SK-N-MC (cell line): ENCODE results near the gene MRPS30.

ENCODE experiments used
- DNase-seq: peaks from one replicate; pipeline ENCODE4 v3.0.0-alpha.2; 2011; ENCODE audit warnings: low read depth, low spot score
- H3K27ac ChIP-seq: fragments of 200-600 bp; sonication (generic); 2 replicates; pipeline ENCODE4 v1.5.1; 2016; ENCODE audit warnings: mixed run types
- H3K36me3 ChIP-seq: fragments of 200-600 bp; sonication (generic); 2 replicates; pipeline ENCODE4 v1.6.1; 2017; ENCODE audit warnings: antibody characterized with exemption, low read length, mixed read lengths; ENCODE audit not compliant: insufficient read depth
- H3K4me3 ChIP-seq: fragments of 200-600 bp; sonication (generic); 2 replicates; pipeline ENCODE4 v1.5.1; 2016
- H3K9ac ChIP-seq: fragments of 200-600 bp; sonication (generic); 2 replicates; pipeline ENCODE4 v1.8.0; 2017; ENCODE audit warnings: mixed run types, mixed read lengths; ENCODE audit not compliant: insufficient read length
- H3K9me3 ChIP-seq: fragments of 200-600 bp; sonication (generic); 2 replicates; pipeline ENCODE4 v1.6.1; 2017; ENCODE audit warnings: low read depth, mild to moderate bottlenecking, antibody characterized with exemption, low read length, moderate library complexity, mixed read lengths
- EZH2 ChIP-seq: fragments of 200-600 bp; sonication (generic); IDR thresholded peaks from one replicate; pipeline ENCODE4 v1.6.1; 2017; ENCODE audit warnings: antibody characterized with exemption
- FOXP2 ChIP-seq: optimal IDR thresholded peaks from 2 replicates; pipeline ENCODE3; 2011; ENCODE audit warnings: mild to moderate bottlenecking, moderate library complexity; ENCODE audit not compliant: insufficient read depth; ENCODE audit errors: extremely low read length, control extremely low read depth
- POLR2AphosphoS5 ChIP-seq: IDR thresholded peaks from 2 replicates; pipeline ENCODE4 v1.6.1; 2012; ENCODE audit warnings: mild to moderate bottlenecking, low read depth, low read length, borderline replicate concordance

The MRPS30 gene

DNA sequence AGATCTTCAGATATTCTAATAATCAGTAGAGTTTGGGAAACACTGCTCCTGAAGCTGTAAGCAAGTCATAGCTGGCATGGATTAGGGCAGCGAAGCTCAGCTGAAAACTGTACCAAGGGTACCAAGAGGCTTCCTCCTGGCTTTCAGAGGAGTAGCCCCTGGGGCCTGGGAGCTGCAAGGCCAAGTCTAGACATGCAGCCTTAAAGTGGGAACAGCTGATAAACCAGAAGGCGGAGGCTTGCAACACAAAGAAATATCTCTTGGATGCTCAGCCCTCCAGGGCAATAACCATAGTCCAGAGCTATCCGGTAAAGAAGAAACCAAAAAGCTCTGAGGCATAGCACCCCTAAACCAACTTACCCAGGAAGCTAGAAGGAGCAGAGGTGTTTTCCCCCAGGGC, 51.5 kb downstream of the MRPS30 start:
- Histone ChIP-seq H3K27ac (no peak overlapping the region), H3K36me3 (no peaks in the 10 kb centered on the region), H3K9me3 (no peaks in the 10 kb centered on the region), H3K4me3 (no peak overlapping the region), H3K9ac (no peak overlapping the region)
- TF ChIP-seq POLR2AphosphoS5 (no peak), FOXP2 (no peak), EZH2 (no peak)
- no peak for DNase-seq

DNA sequence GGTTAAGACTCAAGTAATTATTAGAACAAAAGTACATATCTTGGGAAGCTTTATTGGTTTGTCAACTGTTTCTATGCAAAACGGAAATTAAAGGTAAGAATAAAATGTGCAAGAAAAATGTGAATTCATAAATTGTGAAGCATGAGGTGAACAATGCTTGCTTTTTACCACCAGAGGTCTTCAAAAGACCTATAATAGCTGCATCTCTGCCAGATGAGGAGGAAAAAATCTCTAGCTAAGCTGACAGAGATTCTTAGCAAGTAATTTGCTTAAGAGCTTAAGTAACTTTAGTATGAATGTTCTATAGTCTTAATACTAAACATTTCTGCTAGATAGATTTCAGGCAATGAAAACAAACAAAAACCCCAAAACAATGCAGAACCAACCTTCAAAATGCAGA, 54.1 kb downstream of the MRPS30 start:
- TF ChIP-seq FOXP2: no peak
- TF ChIP-seq POLR2AphosphoS5: no peak
- TF ChIP-seq EZH2: no peak
- H3K27ac ChIP-seq: no peak overlapping the region
- H3K4me3 ChIP-seq: no peak overlapping the region
- no peak for DNase-seq
- H3K9me3 ChIP-seq: no peaks in the 10 kb centered on the region
- no peak overlapping the region for H3K9ac ChIP-seq
- no peaks in the 10 kb centered on the region for H3K36me3 ChIP-seq
